Loucy (cell line): ENCODE data around the gene MICAL2.

Experiments used
- H2AFZ ChIP-seq: fragments of 200-600 bp; sonication (generic); 2 replicates; pipeline ENCODE4 v1.6.0; 2016; ENCODE audit warnings: antibody characterized with exemption, mild to moderate bottlenecking, low read length, moderate library complexity
- H3F3A ChIP-seq: fragments of 200-600 bp; 2 replicates; pipeline ENCODE4 v1.6.0; 2016; ENCODE audit warnings: antibody characterized with exemption, low read depth, mild to moderate bottlenecking
- H3K27me3 ChIP-seq: fragments of 200-600 bp; sonication (generic); 2 replicates; pipeline ENCODE4 v1.6.1; 2014; ENCODE audit warnings: low read length, mild to moderate bottlenecking; ENCODE audit not compliant: insufficient read depth, poor library complexity, severe bottlenecking
- H3K36me3 ChIP-seq: fragments of 200-600 bp; sonication (generic); 2 replicates; pipeline ENCODE4 v1.6.1; 2016; ENCODE audit warnings: low read length; ENCODE audit not compliant: insufficient read depth
- H3K4me1 ChIP-seq: fragments of 200-600 bp; sonication (generic); 2 replicates; pipeline ENCODE4 v1.5.1; 2014; ENCODE audit warnings: low read length, mild to moderate bottlenecking; ENCODE audit not compliant: insufficient read depth, poor library complexity, severe bottlenecking
- H3K4me2 ChIP-seq: fragments of 200-600 bp; sonication (generic); 2 replicates; pipeline ENCODE4 v1.6.0; 2014; ENCODE audit warnings: antibody characterized with exemption, low read length, low read depth, mild to moderate bottlenecking; ENCODE audit not compliant: poor library complexity, severe bottlenecking
- H3K4me3 ChIP-seq: fragments of 200-600 bp; sonication (generic); 2 replicates; pipeline ENCODE4 v1.5.1; 2014; ENCODE audit warnings: low read length, mild to moderate bottlenecking, mixed read lengths; ENCODE audit not compliant: poor library complexity, severe bottlenecking
- H3K79me2 ChIP-seq: fragments of 200-600 bp; sonication (generic); 2 replicates; pipeline ENCODE4 v1.6.1; 2014; ENCODE audit warnings: low read length; ENCODE audit not compliant: insufficient read depth
- H3K9ac ChIP-seq: fragments of 200-600 bp; sonication (generic); 2 replicates; pipeline ENCODE4 v1.6.0; 2014; ENCODE audit warnings: mild to moderate bottlenecking, low read depth, low read length, moderate library complexity; ENCODE audit not compliant: poor library complexity, severe bottlenecking
- H3K9me2 ChIP-seq: fragments of 200-600 bp; sonication (generic); replicated peaks from 2 replicates; pipeline ENCODE4 v1.6.1; 2016; ENCODE audit warnings: low read depth, low read length, mixed read lengths
- H3K9me3 ChIP-seq: fragments of 200-600 bp; sonication (generic); 2 replicates; pipeline ENCODE4 v1.6.1; 2014; ENCODE audit warnings: mild to moderate bottlenecking, antibody characterized with exemption, low read length, low read depth; ENCODE audit not compliant: insufficient read depth
- H4K20me1 ChIP-seq: fragments of 200-600 bp; sonication (generic); 2 replicates; pipeline ENCODE4 v1.6.0; 2014; ENCODE audit warnings: antibody characterized with exemption, low read length, mild to moderate bottlenecking; ENCODE audit not compliant: insufficient read depth, poor library complexity, severe bottlenecking
- CTCF ChIP-seq: fragments of 200-600 bp; sonication (generic); conservative IDR thresholded peaks from 2 replicates; pipeline ENCODE4 v1.5.1; 2014; ENCODE audit warnings: mild to moderate bottlenecking, antibody characterized with exemption, low read length
- EZH2phosphoT487 ChIP-seq: fragments of 200-600 bp; IDR thresholded peaks from 2 replicates; pipeline ENCODE4 v1.6.1; 2018; ENCODE audit warnings: antibody characterized with exemption, mild to moderate bottlenecking, moderate library complexity, borderline replicate concordance

The MICAL2 gene

GRCh38 chr11:12076840-12077534 lies 33.4 kb upstream of the MICAL2 start:
- H3K79me2 ChIP-seq: no peaks in the 10 kb centered on the region
- no peak overlapping the region for H3K4me2 ChIP-seq
- no peaks in the 10 kb centered on the region for H3K36me3 ChIP-seq
- H3K27me3 ChIP-seq: no peaks in the 10 kb centered on the region
- no peaks in the 10 kb centered on the region for H3K4me1 ChIP-seq
- no peak overlapping the region for H2AFZ ChIP-seq
- H3K9me3 ChIP-seq: no peaks in the 10 kb centered on the region
- no peak for TF ChIP-seq EZH2phosphoT487
- H3F3A ChIP-seq: no peaks in the 10 kb centered on the region
- no peak overlapping the region for H3K9ac ChIP-seq
- H3K9me2 ChIP-seq: no peaks in the 10 kb centered on the region
- H3K4me3 ChIP-seq: no peak overlapping the region
- H4K20me1 ChIP-seq: no peaks in the 10 kb centered on the region

GRCh38 chr11:12077535-12078280 lies 32.7 kb upstream of the MICAL2 start:
- TF ChIP-seq CTCF (no peak), EZH2phosphoT487 (no peak)
- Histone ChIP-seq H2AFZ (no peak overlapping the region), H3K36me3 (no peaks in the 10 kb centered on the region)

GRCh38 chr11:12079726-12080556 lies 30.4 kb upstream of the MICAL2 start:
- TF ChIP-seq EZH2phosphoT487: no peak
- TF ChIP-seq CTCF: no peak
- Histone ChIP-seq H3K27me3 (no peaks in the 10 kb centered on the region), H4K20me1 (no peaks in the 10 kb centered on the region), H3K9ac (no peak overlapping the region), H3F3A (no peaks in the 10 kb centered on the region), H3K4me3 (no peak overlapping the region), H3K4me2 (no peak overlapping the region), H3K4me1 (peaks cover 7% of the 10 kb centered on the region), H2AFZ (no peak overlapping the region), H3K36me3 (no peaks in the 10 kb centered on the region), H3K9me2 (no peaks in the 10 kb centered on the region), H3K79me2 (no peaks in the 10 kb centered on the region), H3K9me3 (no peaks in the 10 kb centered on the region)

More at GRCh38 chr11:12077535-12078280, 32.7 kb upstream of the MICAL2 start:
- H3K9ac ChIP-seq: no peak overlapping the region
- H4K20me1 ChIP-seq: no peaks in the 10 kb centered on the region
- H3K9me3 ChIP-seq: no peaks in the 10 kb centered on the region
- H3F3A ChIP-seq: no peaks in the 10 kb centered on the region
- H3K4me3 ChIP-seq: no peak overlapping the region
- H3K4me2 ChIP-seq: no peak overlapping the region
- H3K9me2 ChIP-seq: no peaks in the 10 kb centered on the region
- H3K79me2 ChIP-seq: no peaks in the 10 kb centered on the region
- H3K4me1 ChIP-seq: no peaks in the 10 kb centered on the region
- H3K27me3 ChIP-seq: no peaks in the 10 kb centered on the region
